GM10266 (cell line): Measurements from ENCODE around the gene NSA2.
"Not testable (repeated sequence)": the region's sequence is repeated elsewhere in the genome, so short reads cannot be mapped to it uniquely, and the experiment has no call there.

Source experiments
- DNase-seq: peaks from one replicate; pipeline ENCODE4 v3.0.0; 2012; ENCODE audit errors: extremely low spot score
- TF ChIP-seq, protein P1 (sequence below): IDR thresholded peaks from 2 replicates; pipeline ENCODE4 v1.5.1; 2012; ENCODE audit warnings: mild to moderate bottlenecking, low read depth; ENCODE audit not compliant: control insufficient read depth, insufficient read depth; ENCODE audit errors: missing control alignments

The NSA2 gene

DNA sequence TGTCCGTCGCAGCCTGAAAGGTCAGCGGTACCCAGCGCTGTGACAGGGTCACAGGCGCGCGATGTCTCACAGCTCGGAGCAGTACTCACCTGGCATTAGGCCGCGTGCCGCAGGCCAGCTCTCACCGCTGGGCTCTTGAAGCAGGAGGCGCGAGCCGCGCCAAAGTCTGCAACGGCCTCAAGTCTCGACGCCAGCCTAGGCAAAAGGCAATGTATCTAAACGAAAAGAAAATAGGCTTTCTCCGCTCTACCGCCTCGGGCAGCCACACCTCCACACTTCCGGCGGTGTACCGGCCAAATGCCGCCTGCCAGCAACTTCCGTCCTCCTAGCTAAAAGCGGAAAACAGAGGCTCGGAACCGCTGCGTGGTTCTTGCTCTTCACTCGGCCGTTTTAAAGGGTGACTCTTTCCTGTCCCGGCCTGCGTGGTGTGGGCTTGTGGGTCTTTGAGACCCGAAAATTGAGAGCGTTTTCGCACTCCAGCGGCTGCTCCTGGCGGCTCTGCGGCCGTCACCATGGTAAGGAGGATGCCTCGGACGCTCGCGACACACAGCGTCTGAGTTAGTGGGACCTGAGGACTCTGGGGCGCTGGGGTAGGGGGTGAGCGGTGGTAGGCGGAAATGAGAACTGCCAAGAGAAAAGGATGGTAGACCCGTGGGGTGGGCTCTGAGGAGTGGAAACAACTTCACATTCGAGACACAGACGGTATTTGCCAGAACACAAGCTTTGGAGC, at the start of gene NSA2, which contains the start of gene GFM2:
Gene NSA2, plus strand, starts transcription at position 401 of the 730 bp plus-strand sequence. Its CDS starts 112 bp downstream, at position 513.
Gene GFM2, minus strand, starts transcription at position 269 of the 730 bp plus-strand sequence. CDS start 3,375 bp downstream, outside the sequence.
- TF ChIP-seq, protein P1, sequence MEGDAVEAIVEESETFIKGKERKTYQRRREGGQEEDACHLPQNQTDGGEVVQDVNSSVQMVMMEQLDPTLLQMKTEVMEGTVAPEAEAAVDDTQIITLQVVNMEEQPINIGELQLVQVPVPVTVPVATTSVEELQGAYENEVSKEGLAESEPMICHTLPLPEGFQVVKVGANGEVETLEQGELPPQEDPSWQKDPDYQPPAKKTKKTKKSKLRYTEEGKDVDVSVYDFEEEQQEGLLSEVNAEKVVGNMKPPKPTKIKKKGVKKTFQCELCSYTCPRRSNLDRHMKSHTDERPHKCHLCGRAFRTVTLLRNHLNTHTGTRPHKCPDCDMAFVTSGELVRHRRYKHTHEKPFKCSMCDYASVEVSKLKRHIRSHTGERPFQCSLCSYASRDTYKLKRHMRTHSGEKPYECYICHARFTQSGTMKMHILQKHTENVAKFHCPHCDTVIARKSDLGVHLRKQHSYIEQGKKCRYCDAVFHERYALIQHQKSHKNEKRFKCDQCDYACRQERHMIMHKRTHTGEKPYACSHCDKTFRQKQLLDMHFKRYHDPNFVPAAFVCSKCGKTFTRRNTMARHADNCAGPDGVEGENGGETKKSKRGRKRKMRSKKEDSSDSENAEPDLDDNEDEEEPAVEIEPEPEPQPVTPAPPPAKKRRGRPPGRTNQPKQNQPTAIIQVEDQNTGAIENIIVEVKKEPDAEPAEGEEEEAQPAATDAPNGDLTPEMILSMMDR: no peak
- peak; percentile 69 for DNase-seq

DNA sequence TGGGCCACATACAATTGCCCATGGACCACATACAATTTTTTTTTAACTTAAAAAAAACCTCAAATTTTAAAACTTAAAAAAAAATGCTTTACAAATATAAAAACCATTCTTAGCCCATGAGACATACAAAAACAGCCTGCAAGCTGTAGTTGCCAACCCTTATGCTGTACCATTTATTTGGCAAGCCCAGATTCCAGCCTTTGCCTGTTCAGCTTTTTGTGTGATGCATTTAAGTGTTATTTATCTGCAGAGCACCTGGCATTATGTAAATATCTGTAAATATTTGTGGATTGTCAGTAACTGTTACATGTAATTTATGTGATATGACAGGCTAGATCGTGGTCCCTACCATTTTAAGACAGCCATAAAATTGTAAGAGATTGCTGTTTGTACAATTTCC, 49.5 kb upstream of the NSA2 start:
- TF ChIP-seq, protein P1: no peak
- no peak for DNase-seq

DNA sequence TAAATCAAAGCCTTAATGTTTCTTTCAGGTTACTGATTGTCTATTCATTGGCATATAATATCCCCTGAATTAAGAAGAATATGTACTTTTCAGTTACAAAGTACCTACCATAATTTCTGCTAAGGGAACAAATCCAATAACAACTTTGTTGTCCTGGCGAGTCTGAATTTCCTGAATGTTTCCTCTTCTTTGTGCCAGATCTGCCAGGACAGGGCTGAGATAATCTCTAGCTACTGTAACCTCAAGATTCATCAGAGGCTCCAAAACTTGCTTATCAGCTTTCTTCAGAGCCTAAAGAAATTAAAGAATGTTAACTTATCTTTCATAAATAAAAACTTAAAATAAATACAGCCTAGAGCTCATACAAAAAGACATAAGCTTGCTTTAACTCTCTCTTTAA, 44.8 kb upstream of the NSA2 start:
- no peak for DNase-seq
- TF ChIP-seq, protein P1: no peak

DNA sequence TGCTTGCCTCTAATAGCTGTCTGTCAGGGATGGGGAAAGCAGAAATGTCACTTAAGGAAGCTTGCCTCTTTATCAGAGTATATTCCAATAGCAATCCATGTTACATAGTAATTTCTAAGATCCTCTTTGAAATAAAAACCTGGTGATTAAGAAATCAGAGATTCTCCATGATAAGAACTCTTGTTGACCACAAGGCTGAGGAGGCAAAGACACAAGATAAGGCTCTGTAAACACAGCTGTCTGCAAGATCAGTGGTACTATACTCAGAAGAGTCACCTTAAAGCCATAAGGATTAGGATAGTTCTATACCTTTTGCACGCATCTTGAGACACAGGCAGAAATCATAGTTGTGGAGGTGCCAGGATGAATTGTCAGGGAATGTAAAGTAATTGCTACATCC, 41.7 kb upstream of the NSA2 start:
- no peak for DNase-seq
- TF ChIP-seq, protein P1: no peak

DNA sequence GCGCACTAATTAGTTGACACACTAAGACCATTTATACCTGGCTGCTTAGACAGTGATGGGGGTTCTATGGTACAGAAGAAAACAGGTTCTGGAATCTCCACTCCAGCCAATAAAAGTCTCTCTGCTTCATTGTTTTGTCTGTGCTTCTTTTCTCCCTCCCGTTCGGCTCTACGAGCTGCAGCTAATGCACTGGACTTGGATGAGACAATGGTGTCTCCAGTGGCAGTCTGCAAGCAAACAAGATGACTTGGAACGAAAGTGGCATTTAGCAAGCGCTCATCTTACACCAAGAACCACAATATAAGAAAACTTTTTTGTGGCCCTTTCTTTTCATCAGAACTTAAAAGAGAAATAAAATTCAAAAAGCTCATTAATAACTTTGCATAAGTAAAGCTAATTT, 30.3 kb upstream of the NSA2 start:
- no peak for DNase-seq
- TF ChIP-seq, protein P1: no peak

DNA sequence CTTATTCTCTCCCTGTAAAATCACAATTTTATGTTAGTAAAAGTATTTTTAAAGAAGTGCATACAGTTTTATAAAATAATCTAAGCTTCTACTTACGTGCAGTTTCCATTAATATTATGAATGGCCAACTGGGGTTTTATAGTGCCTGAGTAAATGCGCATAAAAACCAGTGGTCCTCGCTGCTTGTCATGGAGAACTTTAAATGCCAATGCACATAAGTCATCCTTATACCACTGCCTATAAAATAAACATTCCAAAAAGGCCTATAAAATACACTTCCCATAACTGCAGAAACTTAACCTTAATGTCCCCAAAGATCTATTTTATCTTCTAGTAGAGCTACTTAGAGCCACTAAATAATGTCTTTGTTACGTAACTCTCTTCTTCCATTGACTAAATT, 28.6 kb upstream of the NSA2 start:
- DNase-seq: no peak
- TF ChIP-seq, protein P1: no peak

DNA sequence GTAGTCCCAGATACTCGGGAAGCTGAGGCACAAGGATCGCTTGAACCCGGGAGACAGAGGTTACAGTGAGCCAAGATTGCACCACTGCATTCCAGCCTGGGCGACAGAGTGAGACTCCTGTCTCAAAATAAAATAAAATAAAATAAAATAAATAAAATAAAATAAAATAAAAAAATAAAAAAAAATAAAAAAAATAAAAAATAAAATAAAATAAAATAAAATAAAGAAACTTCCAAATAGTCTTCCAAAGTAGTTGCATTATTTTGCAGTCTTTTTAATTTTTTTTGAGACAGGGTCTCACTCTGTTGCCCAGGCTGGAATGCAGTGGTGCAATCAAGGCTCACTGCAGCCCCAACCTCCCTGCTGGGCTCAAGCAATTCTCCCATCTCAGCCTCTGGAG, 18.3 kb upstream of the NSA2 start:
- DNase-seq: not testable (repeated sequence)
